HG03520 (cell line): ENCODE results near the gene TSPAN15.
A peak's percentile ranks its signal among the peaks of the same experiment; 100 is the strongest.

Experiments used
- ATAC-seq: cut with Tn5 transposase; IDR thresholded peaks from one replicate; pipeline ENCODE4 v1.9.1; 2021; ENCODE audit warnings: mild to moderate bottlenecking, moderate library complexity; ENCODE audit not compliant: unreplicated experiment

TSPAN15 gene

GRCh38 chr10:69451209-69451783 is at the start of gene TSPAN15:
Gene TSPAN15, plus strand, starts transcription at chr10:69451465. Its CDS starts 130 bp downstream, at chr10:69451595.
- ATAC-seq = peak; percentile 72

- ATAC-seq = no peak
These were observed 48.9 kb upstream of the TSPAN15 start for GRCh38 chr10:69402386-69402785.

DNA sequence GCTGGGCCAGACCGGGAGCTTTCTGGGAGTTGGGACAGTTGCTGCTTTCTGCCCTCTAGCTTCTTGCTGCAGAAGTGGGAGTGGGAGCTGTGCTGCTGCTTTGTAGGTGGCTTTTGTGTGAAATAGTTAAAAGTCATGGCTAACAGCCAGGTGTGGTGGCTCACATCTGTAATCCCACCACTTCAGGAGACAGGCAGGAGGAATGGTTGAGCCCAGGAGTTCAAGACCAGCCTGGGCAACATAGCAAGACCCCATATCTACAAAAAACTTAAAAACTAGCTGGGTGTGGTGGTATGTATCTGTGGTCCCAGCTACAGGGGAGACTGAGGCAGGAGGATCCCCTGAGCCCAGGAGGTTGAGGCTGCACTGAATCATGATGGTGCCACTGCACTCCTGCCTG is 48.2 kb upstream of the TSPAN15 start:
- no peak for ATAC-seq

DNA sequence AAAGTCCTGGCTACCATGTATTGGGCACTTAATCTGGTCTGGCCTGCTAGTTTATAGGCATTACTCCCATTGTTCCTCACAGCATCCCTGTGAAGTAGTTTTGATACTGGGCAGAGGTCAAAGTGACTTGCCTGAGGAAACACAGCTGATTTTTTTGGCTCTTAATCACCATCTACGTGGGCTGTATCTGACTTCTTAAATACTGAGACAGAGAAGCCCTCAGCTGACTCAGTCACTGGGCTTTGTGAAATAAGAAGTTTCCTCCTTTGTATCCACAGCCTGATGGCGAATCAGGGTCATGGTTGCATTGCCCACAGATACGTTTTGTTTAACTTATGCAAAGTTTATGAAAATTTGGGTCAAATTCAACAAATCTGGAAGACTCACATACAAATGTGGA is 47.7 kb upstream of the TSPAN15 start:
- ATAC-seq = no peak

DNA sequence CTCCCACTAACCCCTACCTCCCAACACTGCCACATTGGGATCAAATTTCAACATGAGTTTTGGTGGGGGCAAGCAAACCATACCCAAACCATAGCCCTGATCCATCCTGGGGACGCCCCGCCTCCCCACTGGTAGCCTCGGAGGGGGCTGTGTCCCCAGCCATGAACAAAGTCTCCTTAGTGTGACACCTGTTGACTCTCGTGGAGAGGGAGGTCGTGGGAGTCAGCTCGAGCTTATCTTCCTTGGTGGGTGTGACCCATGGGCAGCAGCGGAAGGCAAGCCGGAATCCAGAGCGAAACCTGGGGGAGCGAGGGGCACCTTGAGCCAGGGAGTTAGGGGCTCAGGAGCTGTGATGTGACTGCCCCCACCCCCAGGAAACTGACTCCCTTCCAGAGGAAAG is 46.5 kb upstream of the TSPAN15 start:
- no peak for ATAC-seq

DNA sequence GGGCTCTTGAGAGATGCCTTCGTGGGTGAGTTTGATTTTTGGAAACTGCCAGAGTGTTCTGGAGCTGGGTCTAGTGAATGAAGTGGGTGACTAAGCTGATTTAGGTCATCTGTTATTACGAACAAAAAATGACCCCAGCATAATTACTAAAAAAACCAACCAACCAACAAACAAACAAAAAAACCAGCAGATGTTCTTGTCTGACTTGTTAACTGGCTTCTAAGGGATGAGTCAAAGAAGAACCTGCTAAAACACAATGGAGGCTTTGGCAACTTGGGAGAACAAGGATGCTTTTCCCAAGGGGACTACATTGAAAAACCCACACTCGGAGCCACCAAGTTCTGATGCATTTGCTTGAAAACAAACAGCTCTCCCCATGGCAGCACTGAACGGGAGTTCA is 46.0 kb upstream of the TSPAN15 start:
- no peak for ATAC-seq

- ATAC-seq = no peak
These were observed 44.9 kb upstream of the TSPAN15 start for GRCh38 chr10:69406302-69406811.

GRCh38 chr10:69406816-69407580 is 44.3 kb upstream of the TSPAN15 start:
- ATAC-seq = no peak

DNA sequence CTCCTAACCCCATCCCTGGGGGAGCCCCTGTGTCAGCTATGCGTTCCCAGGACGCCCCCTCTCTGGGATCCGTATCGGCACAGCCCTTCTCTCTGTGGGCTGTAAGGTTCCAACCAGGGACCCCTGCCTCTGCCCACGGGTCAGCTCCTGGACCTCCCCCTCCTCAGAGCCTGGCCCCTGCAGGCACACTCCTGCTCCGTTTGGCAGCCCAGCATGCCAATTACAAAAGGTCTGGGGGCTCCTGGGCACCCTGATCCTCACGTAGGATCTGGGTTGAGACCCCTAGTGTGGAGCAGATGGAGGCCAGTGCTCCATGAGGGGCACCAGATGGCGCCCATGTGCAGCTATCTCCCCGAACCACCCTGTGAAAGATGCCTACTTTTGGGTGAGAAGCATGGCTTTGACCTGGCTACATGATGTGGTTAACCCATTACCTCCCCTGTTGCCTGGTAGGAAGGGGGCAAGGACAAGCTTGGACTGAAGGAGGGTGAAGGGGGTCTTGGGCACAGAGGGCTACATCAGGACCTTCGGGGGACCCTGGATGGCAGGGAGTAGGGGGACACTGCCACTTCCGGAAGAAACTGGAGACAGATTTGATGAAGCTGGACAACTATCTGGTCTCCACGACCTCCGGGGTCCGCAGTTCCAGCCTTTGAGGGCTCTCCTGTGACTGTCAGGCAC is 43.5 kb upstream of the TSPAN15 start:
- ATAC-seq = no peak

DNA sequence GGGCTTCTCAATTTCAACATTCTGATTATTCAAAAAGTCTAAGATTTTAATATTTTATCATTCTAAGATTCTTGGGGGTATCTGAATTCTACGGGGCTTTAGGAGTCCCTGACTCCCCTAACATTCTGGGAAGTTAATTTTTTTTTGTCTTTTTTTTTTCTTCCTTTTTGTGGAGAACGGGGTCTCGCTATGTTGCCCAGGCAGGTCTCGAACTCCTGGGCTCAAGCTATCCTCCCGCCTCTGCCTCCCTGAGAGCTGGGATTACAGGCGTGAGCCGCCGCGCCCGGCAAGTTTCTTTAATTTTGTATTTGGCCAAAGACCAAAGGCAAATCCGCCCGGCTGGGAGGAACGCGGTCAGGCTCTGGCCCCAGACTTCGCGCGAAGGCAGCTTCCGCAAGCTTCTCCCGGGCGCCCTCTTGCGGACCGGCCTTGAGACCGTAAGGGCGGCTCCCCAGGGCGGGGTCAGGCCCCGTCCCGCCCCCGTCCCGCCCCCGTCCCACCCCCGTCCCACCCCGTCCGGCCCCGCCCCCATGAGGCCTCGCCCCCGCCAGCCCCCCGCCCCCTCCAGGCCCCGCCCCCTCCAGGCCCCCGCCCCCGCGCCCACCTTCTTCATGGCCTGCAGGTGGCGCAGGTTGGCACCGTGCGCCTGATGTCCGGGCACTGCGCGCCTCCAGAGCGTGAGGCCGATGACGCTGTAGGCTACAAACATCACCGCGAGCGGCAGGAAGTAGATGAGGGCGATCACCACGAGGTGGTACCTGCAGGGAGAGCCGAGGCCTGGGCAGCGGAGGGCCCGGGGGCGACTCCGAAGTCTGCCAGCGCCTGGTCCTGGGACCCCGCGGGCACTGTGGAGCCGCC is 42.7 kb upstream of the TSPAN15 start:
- peak; percentile 71 for ATAC-seq

DNA sequence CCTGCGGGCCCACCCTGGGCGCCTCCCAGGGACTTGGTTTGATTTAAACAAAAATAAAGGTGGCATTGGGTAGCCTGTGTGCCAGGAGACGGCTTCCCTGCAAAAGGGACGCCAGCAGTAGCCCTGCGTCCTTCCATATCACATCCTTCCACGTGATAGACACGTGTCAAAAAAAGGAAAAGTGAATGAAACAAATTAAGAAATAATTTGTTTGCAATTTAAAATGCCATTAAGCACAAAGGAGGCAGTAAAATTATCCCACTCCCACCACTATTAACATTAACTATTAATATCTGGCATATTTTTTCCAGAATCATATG is 42.1 kb upstream of the TSPAN15 start:
- no peak for ATAC-seq

DNA sequence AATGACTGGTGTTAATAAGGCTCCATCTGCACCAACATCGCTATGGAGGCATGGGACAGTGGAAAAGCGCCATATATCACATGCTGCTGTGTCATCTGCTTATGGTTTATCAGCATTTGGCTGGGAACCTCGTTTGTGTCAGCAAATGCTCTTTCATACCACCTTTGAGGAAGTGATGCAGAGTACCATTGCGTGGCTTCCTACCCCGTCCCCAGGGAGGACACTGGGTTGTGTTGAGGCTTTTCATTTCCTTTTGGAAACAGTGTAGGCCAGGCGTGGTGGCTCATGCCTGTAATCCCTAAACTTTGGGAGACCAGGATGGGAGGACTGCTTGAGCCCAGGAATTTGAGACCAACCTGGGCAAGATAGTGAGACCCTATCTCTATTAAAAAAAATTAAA is 41.3 kb upstream of the TSPAN15 start:
- ATAC-seq = no peak

DNA sequence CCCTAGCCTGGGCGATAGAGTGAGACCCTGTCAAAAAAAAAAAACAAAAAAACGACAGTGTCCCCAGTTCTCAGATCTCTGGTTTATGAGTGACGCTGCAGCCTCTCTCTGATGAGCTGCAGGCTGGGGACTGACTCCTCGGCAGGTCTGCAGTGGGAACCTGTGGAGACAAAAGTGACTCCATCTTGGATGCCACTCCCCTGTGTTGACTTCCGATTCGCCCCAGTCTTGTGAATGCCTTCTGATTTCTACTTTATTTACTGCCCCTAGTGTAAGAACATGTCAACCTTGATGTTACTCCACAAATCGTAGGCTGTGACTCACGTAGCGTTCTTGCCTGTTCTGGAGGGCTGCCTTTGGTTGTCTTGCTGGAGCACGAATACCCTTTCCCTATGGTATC is 40.8 kb upstream of the TSPAN15 start:
- no peak for ATAC-seq

GRCh38 chr10:69411476-69411875 is 39.8 kb upstream of the TSPAN15 start:
- ATAC-seq = no peak

GRCh38 chr10:69412232-69412790 is 39.0 kb upstream of the TSPAN15 start:
- ATAC-seq = no peak

GRCh38 chr10:69413221-69413865 is 37.9 kb upstream of the TSPAN15 start:
- ATAC-seq = no peak

DNA sequence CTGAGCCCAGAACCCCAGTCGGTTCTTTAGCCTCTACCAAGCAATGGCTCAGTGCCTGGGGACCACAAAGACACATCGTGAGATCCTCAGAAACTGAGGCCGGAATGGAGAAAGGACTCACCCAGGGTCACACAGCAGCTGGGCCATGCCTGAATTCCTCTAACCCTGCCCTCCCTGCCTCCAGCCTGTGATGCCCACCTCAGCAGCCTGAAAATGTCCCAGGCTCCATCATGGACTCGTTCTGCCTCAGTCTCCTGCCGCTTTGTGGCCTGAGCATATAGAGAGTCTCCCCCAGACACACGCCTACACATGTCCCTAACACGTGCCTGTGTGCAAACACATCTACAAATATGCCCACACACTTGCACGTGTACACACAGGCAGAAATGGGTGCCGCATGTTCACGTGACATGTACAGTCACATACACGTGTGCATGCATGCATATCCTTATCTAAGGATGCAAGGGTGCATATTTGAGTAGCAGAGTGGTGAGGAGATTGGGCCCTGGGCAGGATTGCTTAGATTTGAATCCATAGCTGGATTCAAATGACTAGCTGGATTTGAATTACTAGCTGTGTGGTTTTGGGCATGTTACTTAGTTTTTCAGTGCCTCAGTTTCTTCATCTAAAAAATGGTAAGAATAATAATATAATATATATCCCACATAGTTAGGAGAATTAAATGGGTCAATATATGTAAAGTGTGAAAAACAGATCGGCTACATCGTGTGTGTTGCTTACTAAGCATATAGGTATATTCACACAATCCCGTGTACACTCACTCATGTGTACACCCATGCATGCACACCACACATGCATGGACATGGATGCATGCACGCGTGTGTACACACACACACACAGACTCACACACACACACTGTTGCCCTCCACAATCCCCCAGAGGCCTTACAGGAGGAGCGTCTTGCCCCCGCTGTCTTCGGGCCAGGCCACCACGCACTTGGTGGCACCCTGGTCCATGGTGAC is 36.9 kb upstream of the TSPAN15 start:
- no peak for ATAC-seq

DNA sequence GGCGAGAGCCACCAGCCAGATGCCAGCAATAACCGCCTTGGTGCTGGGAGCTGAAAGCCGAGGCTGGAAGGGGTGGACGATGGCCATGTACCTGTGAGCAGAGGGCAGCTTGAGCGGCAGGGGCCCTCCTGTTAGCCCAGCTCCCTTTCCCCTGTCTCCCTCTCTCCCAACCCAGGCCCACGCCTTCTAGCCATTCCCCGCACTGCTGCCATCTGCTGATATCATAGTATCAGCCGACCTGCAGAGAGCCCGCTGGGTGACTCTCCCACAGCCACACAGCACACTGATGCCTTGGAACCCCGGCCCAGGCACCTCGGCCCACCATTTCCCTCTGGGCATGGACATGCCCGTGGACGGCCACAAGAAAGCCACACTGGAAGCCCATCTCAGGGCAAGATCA is 36.2 kb upstream of the TSPAN15 start:
- ATAC-seq = no peak

- ATAC-seq = no peak
These were observed 35.3 kb upstream of the TSPAN15 start for GRCh38 chr10:69415951-69416350.
